Glutamatergic neuron (in vitro differentiated cells): ENCODE results near the gene PAX3. TPM values are rescaled to one million over a fixed set of nuclear protein-coding genes. Genes with fewer than 3 reads are reported as not detected.

Experiments used
- DNase-seq: peaks from one replicate; pipeline ENCODE4 v3.0.0; 2022
- H3K27ac Mint-ChIP-seq: one replicate; pipeline ENCODE4 v1.8.0; 2020; ENCODE audit warnings: mild to moderate bottlenecking, mixed read lengths, inconsistent platforms; ENCODE audit not compliant: unreplicated experiment
- H3K27me3 Mint-ChIP-seq: one replicate; pipeline ENCODE4 v1.8.0; 2020; ENCODE audit warnings: mild to moderate bottlenecking, moderate library complexity, mixed read lengths, inconsistent platforms; ENCODE audit not compliant: unreplicated experiment
- H3K36me3 Mint-ChIP-seq: one replicate; pipeline ENCODE4 v1.8.0; 2020; ENCODE audit warnings: mild to moderate bottlenecking, mixed read lengths, inconsistent platforms; ENCODE audit not compliant: unreplicated experiment
- H3K4me1 Mint-ChIP-seq: one replicate; pipeline ENCODE4 v1.8.0; 2020; ENCODE audit warnings: mild to moderate bottlenecking, low read depth, mixed read lengths, inconsistent platforms; ENCODE audit not compliant: unreplicated experiment
- H3K4me3 Mint-ChIP-seq: one replicate; pipeline ENCODE4 v1.8.0; 2020; ENCODE audit warnings: mild to moderate bottlenecking, mixed read lengths, inconsistent platforms; ENCODE audit not compliant: unreplicated experiment
- H3K9me3 Mint-ChIP-seq: one replicate; pipeline ENCODE4 v1.8.0; 2020; ENCODE audit warnings: mild to moderate bottlenecking, moderate library complexity, mixed read lengths, inconsistent platforms; ENCODE audit not compliant: unreplicated experiment
- CTCF ChIP-seq: fragments of 200-600 bp; sonication (generic); IDR thresholded peaks from one replicate; pipeline ENCODE4 v1.5.0; 2021; ENCODE audit not compliant: partially characterized antibody, unreplicated experiment
- total RNA-seq: library from RNA; stranded (reverse); fragmentation: NEBNext Ultra II Directional; extraction: Animal tissue kit (Norgen Biotek cat#: 25700); gene quantifications from one replicate; pipeline ENCODE4 v1.2.1, GENCODE V29; 2021; ENCODE audit not compliant: unreplicated experiment

PAX3 gene
- total RNA-seq, 1 donor from 2014 or later = 31.2 TPM

- Mint-ChIP-seq H3K4me3 (no peak overlapping the region), H3K27me3 (peaks cover 8% of the 10 kb centered on the region), H3K9me3 (peaks cover 11% of the 10 kb centered on the region), H3K36me3 (peaks cover 5% of the 10 kb centered on the region), H3K4me1 (peaks cover 49% of the 10 kb centered on the region), H3K27ac (no peak overlapping the region)
- no peak for DNase-seq
- no peak for TF ChIP-seq CTCF
Measured at GRCh38 chr2:222242532-222242931, 56.3 kb downstream of the PAX3 start.

- DNase-seq = peak; percentile 36
- H3K27ac Mint-ChIP-seq = peak overlapping the region; percentile 95
- peaks cover 50% of the 10 kb centered on the region for H3K4me1 Mint-ChIP-seq
- H3K27me3 Mint-ChIP-seq = peaks cover 8% of the 10 kb centered on the region
- H3K36me3 Mint-ChIP-seq = peaks cover 5% of the 10 kb centered on the region
- TF ChIP-seq CTCF = no peak
- peaks cover 11% of the 10 kb centered on the region for H3K9me3 Mint-ChIP-seq
- peak overlapping the region; percentile 71 for H3K4me3 Mint-ChIP-seq
Measured at GRCh38 chr2:222241128-222241870, 57.5 kb downstream of the PAX3 start.

- no peak for DNase-seq
- Mint-ChIP-seq H3K9me3 (peaks cover 11% of the 10 kb centered on the region), H3K36me3 (peaks cover 5% of the 10 kb centered on the region), H3K4me3 (peak overlapping the region; percentile 71), H3K4me1 (peaks cover 50% of the 10 kb centered on the region), H3K27ac (peak overlapping the region; percentile 95), H3K27me3 (peaks cover 8% of the 10 kb centered on the region)
- no peak for TF ChIP-seq CTCF
Measured at GRCh38 chr2:222240676-222241049, 58.1 kb downstream of the PAX3 start.

- no peak for TF ChIP-seq CTCF
Measured at GRCh38 chr2:222239945-222240675, 58.7 kb downstream of the PAX3 start.

GRCh38 chr2:222239091-222239490 is 59.7 kb downstream of the PAX3 start:
- H3K36me3 Mint-ChIP-seq = peaks cover 5% of the 10 kb centered on the region
- H3K27ac Mint-ChIP-seq = peak overlapping the region; percentile 89
- peaks cover 11% of the 10 kb centered on the region for H3K9me3 Mint-ChIP-seq
- H3K27me3 Mint-ChIP-seq = peaks cover 10% of the 10 kb centered on the region
- no peak for TF ChIP-seq CTCF
- H3K4me3 Mint-ChIP-seq = peak overlapping the region; percentile 67
- DNase-seq = no peak
- peaks cover 46% of the 10 kb centered on the region for H3K4me1 Mint-ChIP-seq

More at GRCh38 chr2:222239945-222240675, 58.7 kb downstream of the PAX3 start:
- H3K4me3 Mint-ChIP-seq = peak overlapping the region; percentile 26
- peaks cover 50% of the 10 kb centered on the region for H3K4me1 Mint-ChIP-seq
- DNase-seq = no peak
- peaks cover 8% of the 10 kb centered on the region for H3K27me3 Mint-ChIP-seq
- peaks cover 5% of the 10 kb centered on the region for H3K36me3 Mint-ChIP-seq
- peak overlapping the region; percentile 95 for H3K27ac Mint-ChIP-seq
- H3K9me3 Mint-ChIP-seq = peaks cover 11% of the 10 kb centered on the region
